D721Med (cell line): Measurements from ENCODE around the gene MKS1.
A peak's percentile ranks its signal among the peaks of the same experiment; 100 is the strongest.

Source experiments
- DNase-seq: peaks from one replicate; pipeline ENCODE4 v3.0.0; 2011; ENCODE audit warnings: low spot score; ENCODE audit not compliant: insufficient read length
- FAIRE-seq: peaks from 2 replicates; lab custom pipeline; 2011; peaks lifted over from hg19 to GRCh38; lab: Jason Lieb, UNC
- CTCF ChIP-seq: IDR thresholded peaks from 2 replicates; pipeline ENCODE4 v1.5.1; 2012; ENCODE audit warnings: mild to moderate bottlenecking, control low read depth; ENCODE audit not compliant: insufficient read depth; ENCODE audit errors: missing control alignments

MKS1 gene

GRCh38 chr17:58263773-58264172 is 44.7 kb upstream of the MKS1 start:
- FAIRE-seq (no peak), DNase-seq (no peak)
- no peak for TF ChIP-seq CTCF

GRCh38 chr17:58262149-58262548 is 43.1 kb upstream of the MKS1 start:
- FAIRE-seq = no peak
- DNase-seq = no peak
- no peak for TF ChIP-seq CTCF

- DNase-seq (no peak), FAIRE-seq (no peak)
- TF ChIP-seq CTCF = no peak
Observed at GRCh38 chr17:58254803-58255202, 35.7 kb upstream of the MKS1 start.

GRCh38 chr17:58253082-58253481 is 34.0 kb upstream of the MKS1 start:
- DNase-seq (no peak), FAIRE-seq (no peak)
- TF ChIP-seq CTCF = no peak

GRCh38 chr17:58252141-58252540 is 33.1 kb upstream of the MKS1 start:
- DNase-seq (no peak), FAIRE-seq (no peak)
- no peak for TF ChIP-seq CTCF

GRCh38 chr17:58250344-58251011 is 31.4 kb upstream of the MKS1 start:
- FAIRE-seq (no peak), DNase-seq (no peak)
- no peak for TF ChIP-seq CTCF

GRCh38 chr17:58249270-58250133 is 30.4 kb upstream of the MKS1 start:
- no peak for FAIRE-seq
- peak; percentile 63 for DNase-seq
- TF ChIP-seq CTCF = peak; percentile 76
